NCI-H82 treated with DMSO at 0.1 percent for 48 hours (cell line): ENCODE data around the gene RASGRP4.
A peak's percentile ranks its signal among the peaks of the same experiment; 100 is the strongest.
"Not testable (repeated sequence)": the region's sequence is repeated elsewhere in the genome, so short reads cannot be mapped to it uniquely, and the experiment has no call there.

Experiments
- DNase-seq: peaks from one replicate; lab custom pipeline; 2025; ENCODE audit not compliant: unreplicated experiment; lab: John Stamatoyannopoulos, UW

Gene RASGRP4

GRCh38 chr19:38417544-38418506 is 8.2 kb downstream of the RASGRP4 start:
- peak; percentile 60 for DNase-seq

DNA sequence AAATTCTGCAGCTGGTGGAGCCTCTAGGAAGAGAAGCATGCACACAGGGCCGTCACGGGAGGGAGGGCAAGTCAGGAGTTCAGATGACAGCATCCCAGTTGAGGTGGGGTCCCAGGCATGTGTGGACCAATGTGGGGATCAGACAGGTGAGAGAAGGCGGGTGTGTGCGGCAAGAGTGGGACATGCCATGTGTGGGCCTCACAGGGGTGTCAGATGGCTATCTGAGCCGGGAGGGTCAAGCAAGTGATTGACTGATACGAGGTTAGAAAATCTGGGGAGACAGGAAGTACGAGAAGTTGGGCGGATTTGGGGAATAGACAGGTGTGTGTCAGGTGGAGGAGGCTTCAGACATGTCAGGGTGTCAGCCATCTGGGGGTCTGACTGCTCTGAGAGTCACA is 8.9 kb downstream of the RASGRP4 start:
- no peak for DNase-seq

DNA sequence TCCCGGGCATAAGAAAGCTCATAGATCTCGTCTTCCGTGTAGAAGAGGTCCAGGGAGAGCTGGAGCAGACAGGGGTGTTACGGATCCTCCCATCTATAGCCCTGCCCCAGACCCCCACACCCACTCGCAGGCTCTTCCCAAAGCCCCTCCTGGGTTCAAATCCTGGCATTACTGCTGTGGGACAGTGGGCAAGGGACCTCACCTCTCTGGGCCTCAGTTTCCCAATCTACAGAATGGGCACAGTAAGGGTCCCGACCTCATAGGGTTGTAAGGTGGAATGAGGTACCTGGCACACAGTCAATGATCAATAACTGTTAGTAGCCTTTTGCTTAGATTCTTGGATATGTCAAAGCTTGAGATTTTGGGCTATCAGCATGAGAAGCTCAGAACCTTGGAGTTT is 12.6 kb downstream of the RASGRP4 start:
- DNase-seq, result no peak

GRCh38 chr19:38412961-38413360 is 13.1 kb downstream of the RASGRP4 start:
- peak; percentile 68 for DNase-seq

GRCh38 chr19:38412491-38412890 is 13.5 kb downstream of the RASGRP4 start:
- DNase-seq, result peak; percentile 94

DNA sequence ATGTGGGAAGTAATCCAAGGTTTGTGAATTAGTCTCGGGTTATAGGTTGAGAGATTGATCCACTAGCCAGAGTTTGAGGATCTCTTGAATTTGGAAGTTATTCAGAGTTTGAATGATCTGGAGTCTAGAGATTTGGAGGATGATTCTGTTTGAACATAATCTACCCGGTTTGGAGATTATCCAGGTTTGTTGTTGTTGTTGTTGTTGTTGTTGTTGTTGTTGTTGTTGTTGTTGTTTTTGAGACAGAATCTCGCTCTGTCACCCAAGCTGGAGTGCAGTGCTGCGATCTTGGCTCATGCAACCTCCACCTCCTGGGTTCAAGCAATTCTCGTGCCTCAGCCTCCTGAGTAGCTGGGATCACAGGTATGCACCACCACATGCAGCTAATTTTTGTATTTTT is 14.1 kb downstream of the RASGRP4 start:
- DNase-seq, result not testable (repeated sequence)

DNA sequence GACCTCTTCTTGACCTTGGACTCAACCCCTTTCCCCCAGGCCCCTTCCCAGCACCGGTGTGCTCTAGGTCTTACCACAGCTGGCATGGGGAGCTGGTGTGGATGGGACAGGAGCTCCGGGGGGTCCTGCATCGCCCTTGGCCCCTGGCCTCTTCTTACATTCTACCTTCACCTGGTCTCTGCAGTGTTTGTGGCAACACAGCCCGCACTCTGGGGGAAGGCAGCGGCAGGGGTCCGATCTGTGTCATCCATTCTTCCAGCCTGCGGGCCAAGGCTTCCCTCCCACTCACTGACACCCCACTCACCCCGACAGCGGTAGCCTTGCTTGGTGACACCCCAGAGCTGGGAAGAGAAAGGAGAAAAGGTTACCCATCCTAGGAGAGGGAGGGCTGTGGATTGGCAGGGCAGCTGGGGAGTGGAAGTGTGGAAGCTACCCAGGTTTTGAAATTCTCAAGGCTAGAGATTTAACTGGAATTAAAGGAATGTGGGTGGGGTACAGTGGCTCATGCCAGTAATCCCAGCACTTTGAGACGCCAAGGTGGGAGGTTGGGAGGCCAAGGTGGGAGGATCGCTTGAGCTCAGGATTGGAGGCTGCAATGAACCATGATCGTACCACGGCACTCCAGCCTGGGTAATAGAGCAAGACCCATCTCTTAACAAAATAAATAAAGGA is 14.8 kb downstream of the RASGRP4 start:
- no peak for DNase-seq

DNA sequence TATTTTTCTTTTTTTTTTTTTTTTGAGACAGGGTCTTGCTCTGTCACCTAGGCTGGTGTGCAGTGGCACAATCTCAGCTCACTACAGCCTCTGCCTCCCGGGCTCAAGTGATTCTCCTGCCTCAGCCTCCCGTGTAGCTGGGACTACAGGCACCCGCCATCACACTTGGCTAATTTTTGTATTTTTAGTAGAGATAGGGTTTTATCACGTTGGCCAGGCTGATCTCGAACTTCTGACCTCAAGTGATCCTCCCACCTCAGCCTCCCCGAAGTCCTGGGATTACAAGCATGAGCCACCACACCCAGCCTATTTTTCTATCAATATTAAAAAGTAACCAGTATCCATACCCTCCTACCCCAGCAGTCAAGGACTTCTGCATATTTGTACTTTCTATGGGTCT is 15.6 kb downstream of the RASGRP4 start:
- not testable (repeated sequence) for DNase-seq

DNA sequence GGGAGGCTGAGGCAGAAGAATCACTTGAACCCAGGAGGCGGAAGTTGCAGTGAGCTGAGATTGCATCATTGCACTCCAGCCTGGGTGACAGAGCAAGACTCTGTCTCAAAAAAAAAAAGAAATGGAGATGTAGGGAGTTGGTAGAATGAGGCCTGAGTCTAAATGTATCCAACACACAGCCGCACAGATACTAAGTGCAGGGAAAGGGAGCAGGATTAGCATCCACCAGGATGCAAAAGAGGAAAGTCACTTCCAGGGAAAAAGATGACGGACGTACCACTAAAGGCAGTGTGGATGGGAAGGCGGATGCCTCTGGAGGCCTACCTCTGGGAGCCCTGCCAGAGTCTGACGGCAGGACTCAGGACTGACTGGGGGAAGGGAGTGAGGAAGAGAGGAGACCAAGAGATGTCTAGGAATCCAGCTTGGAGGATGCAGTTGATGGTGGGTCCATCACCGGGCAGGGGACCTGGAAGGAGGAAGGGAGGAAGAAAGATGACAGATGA is 16.3 kb downstream of the RASGRP4 start:
- DNase-seq, result no peak

- no peak for DNase-seq
Measured at GRCh38 chr19:38405276-38405675, 20.7 kb downstream of the RASGRP4 start.

DNA sequence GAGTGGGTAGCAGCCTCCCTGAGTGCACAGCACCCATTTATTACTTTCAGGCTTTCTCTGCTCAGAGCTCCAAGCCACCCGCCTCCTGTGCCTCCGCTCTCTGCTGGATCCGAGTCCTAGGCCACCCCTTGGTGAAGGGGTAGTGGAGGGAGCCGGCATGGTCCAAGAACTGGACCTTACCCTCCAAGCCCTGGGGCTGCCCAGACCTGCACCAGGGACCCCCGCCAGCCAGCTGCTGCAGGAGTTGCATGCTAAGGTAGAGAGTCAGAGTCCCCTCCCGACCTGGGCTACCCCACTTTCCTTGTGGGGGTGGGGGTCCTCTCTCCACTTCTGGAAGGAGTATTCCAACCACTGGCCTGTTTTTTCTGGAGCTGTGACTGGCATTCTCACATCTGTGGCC is 21.2 kb downstream of the RASGRP4 start:
- DNase-seq, result no peak

GRCh38 chr19:38402967-38403674 is 22.9 kb downstream of the RASGRP4 start, which contains the start of gene FAM98C:
Gene FAM98C, plus strand, starts transcription at chr19:38403093. Its CDS starts 61 bp downstream, at chr19:38403154.
- DNase-seq, result peak; percentile 93

- no peak for DNase-seq
Measured at GRCh38 chr19:38402623-38402966, 23.4 kb downstream of the RASGRP4 start.

DNA sequence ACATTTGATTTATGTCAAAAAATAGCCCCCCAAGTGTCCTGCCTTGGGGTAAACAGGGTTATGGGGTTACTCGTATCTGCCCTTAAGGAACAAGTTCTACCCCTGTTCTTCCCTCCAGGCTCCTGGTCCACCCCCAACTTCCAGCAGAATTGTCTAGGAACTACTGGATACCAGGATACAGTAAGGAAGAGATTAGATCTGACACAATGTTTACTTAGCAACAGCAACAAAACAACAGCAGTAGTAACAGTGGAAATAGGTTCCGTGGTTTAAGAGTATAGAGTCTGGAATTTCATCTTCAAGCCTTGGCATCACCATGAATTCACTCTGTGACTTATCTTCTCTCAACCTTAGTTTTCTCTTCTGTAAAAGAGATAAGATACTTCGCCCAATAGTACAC is 24.9 kb downstream of the RASGRP4 start:
- no peak for DNase-seq

- DNase-seq, result no peak
Measured at GRCh38 chr19:38400361-38400760, 25.7 kb downstream of the RASGRP4 start.

GRCh38 chr19:38399537-38399936 is 26.5 kb downstream of the RASGRP4 start:
- no peak for DNase-seq

GRCh38 chr19:38399081-38399480 is 26.9 kb downstream of the RASGRP4 start:
- DNase-seq, result no peak

- DNase-seq, result no peak
Measured at GRCh38 chr19:38395381-38396114, 30.5 kb downstream of the RASGRP4 start.

GRCh38 chr19:38394488-38394887 is 31.5 kb downstream of the RASGRP4 start:
- peak; percentile 56 for DNase-seq

GRCh38 chr19:38392707-38393308 is 33.2 kb downstream of the RASGRP4 start:
- DNase-seq, result no peak
